Measurements from ENCODE around the gene FBXW7.

Gene FBXW7

GRCh38 chr4:152281822-152282221 lies 254.1 kb downstream of the FBXW7 start:
- DNase-seq (ENCODE audit: low spot score): no peak

GRCh38 chr4:152281211-152281610 lies 254.7 kb downstream of the FBXW7 start:
- DNase-seq (ENCODE audit: low spot score): no peak

DNA sequence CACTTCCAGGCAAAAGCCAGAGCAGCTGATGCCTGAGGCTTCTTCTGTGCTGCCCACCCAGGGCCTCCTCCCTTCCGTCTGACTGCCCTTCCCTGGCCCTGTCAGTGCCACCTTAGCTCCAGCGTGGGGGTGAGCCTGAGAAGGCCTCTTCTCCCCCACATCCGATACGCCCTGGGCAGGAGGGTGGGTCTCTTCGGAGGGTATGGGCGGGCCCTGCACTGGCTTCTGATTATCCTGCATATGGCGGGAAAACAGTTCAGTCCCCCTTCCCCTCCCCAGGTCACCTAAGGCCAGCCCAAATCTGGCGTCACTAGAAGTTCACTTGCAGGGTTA lies 256.7 kb downstream of the FBXW7 start:
- no peak for DNase-seq (ENCODE audit: low spot score)

GRCh38 chr4:152278505-152279233 lies 257.2 kb downstream of the FBXW7 start:
- DNase-seq (ENCODE audit: low spot score): no peak

- DNase-seq (ENCODE audit: low spot score): no peak
Observed at GRCh38 chr4:152278172-152278504, 257.8 kb downstream of the FBXW7 start.

DNA sequence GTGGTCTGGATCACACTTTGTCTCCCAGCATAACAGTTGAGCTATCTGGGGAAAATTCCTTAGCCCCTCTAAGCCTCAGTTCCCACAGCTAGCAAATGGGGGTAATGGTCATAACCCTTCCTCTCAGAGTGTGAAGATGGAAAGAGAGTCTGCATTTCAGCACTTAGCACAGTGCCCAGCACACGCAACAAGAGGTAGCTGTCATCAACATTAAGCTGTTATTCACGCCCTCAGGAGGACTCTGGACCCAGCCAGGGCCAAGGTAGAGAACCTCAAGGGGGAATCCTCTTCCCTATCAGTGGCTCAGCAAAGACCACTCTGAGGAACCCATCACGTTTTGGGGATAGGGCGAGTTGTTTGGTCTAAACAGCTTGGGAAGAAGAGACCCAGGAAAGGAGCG lies 258.6 kb downstream of the FBXW7 start:
- DNase-seq (ENCODE audit: low spot score): no peak

GRCh38 chr4:152273343-152273742 lies 262.5 kb downstream of the FBXW7 start:
- no peak for DNase-seq (ENCODE audit: low spot score)

All from GM03348 (cell line).